GM23248 (cell line): ENCODE measurements around the gene SSX2. TPM values are rescaled to one million over a fixed set of nuclear protein-coding genes. Genes with fewer than 3 reads are reported as not detected.

Experiments
- polyA plus RNA-seq: library from polyadenylated mRNA; unstranded; fragments of >200 nt; fragmentation: Nextera tagmentation; extraction: Ambion mirVana; gene quantifications from 2 replicates; pipeline ENCODE4 v1.2.1, GENCODE V29; 2016
- small RNA-seq: library from RNA; depleted of rRNA; stranded (forward); fragments of <200 nt; gene quantifications from one replicate; pipeline ENCODE3, GENCODE V24; 2014; ENCODE audit warnings: low read depth, low replicate concordance
- total RNA-seq: library from RNA; depleted of rRNA; stranded (reverse); fragments of >200 nt; shearing (Covaris generic); gene quantifications from 2 replicates; pipeline ENCODE4 v1.2.3, GENCODE V29; 2014; rRNA removed

Gene SSX2
- total and polyA plus RNA-seq, 2 experiments from 2014 or later: not detected

Small RNAs within 50 kb of the gene (small RNA-seq; reads per million reads assigned to genes)
- gene AC244505.3 (not detected), gene AC244505.5 (not detected), gene AL450023.3 (not detected), gene RNA5SP504 (not detected)

Other genes starting within 250 kb of the SSX2 start
- not detected in 2 replicates for gene XAGE1A, start 211.4 kb downstream of the SSX2 start, total RNA-seq
- gene XAGE1A, start 211.4 kb downstream of the SSX2 start, polyA plus RNA-seq: not detected in 2 replicates
- gene XAGE1B, start 190.1 kb downstream of the SSX2 start, total RNA-seq: not detected in 2 replicates
- not detected in 2 replicates for gene XAGE1B, start 190.1 kb downstream of the SSX2 start, polyA plus RNA-seq
- not detected in 2 replicates for gene SSX7, start 52.3 kb downstream of the SSX2 start, total RNA-seq
- gene SSX7, start 52.3 kb downstream of the SSX2 start, polyA plus RNA-seq: not detected in 2 replicates
- not detected in 2 replicates for gene SSX2B, start 44.1 kb upstream of the SSX2 start, total RNA-seq
- gene SSX2B, start 44.1 kb upstream of the SSX2 start, polyA plus RNA-seq: not detected in 2 replicates
- gene SPANXN5, start 90.2 kb upstream of the SSX2 start, total RNA-seq: not detected in 2 replicates
- not detected in 2 replicates for gene SPANXN5, start 90.2 kb upstream of the SSX2 start, polyA plus RNA-seq
- not detected in 2 replicates for gene XAGE5, start 104.1 kb upstream of the SSX2 start, total RNA-seq
- gene XAGE5, start 104.1 kb upstream of the SSX2 start, polyA plus RNA-seq: not detected in 2 replicates
- not detected in 2 replicates for gene XAGE3, start 160.9 kb upstream of the SSX2 start, total RNA-seq
- not detected in 2 replicates for gene XAGE3, start 160.9 kb upstream of the SSX2 start, polyA plus RNA-seq
- 24.5 and 31.1 TPM in 2 replicates for gene FAM156B, start 190.2 kb upstream of the SSX2 start, total RNA-seq
- 17.1 and 22.6 TPM in 2 replicates for gene FAM156B, start 190.2 kb upstream of the SSX2 start, polyA plus RNA-seq